Endothelial cell (in vitro differentiated cells): Measurements from ENCODE around the gene AP1M1. TPM values are rescaled to one million over a fixed set of nuclear protein-coding genes. Genes with fewer than 3 reads are reported as not detected.
"Not testable (repeated sequence)": the region's sequence is repeated elsewhere in the genome, so short reads cannot be mapped to it uniquely, and the experiment has no call there.

Source experiments
- DNase-seq: peaks from one replicate; pipeline ENCODE4 v3.0.0; 2021; ENCODE audit warnings: low spot score
- H3K27ac Mint-ChIP-seq: one replicate; pipeline ENCODE4 v1.8.0; 2021; ENCODE audit warnings: mixed read lengths, inconsistent platforms; ENCODE audit not compliant: unreplicated experiment
- H3K27me3 Mint-ChIP-seq: one replicate; pipeline ENCODE4 v1.8.0; 2021; ENCODE audit warnings: mild to moderate bottlenecking, moderate library complexity, mixed read lengths, inconsistent platforms; ENCODE audit not compliant: unreplicated experiment
- H3K36me3 Mint-ChIP-seq: one replicate; pipeline ENCODE4 v1.8.0; 2021; ENCODE audit warnings: mild to moderate bottlenecking, low read depth, mixed read lengths, inconsistent platforms; ENCODE audit not compliant: unreplicated experiment
- H3K4me1 Mint-ChIP-seq: one replicate; pipeline ENCODE4 v1.8.0; 2021; ENCODE audit warnings: mild to moderate bottlenecking, mixed read lengths, inconsistent platforms; ENCODE audit not compliant: unreplicated experiment
- H3K4me3 Mint-ChIP-seq: one replicate; pipeline ENCODE4 v1.8.0; 2021; ENCODE audit warnings: mild to moderate bottlenecking, mixed read lengths, inconsistent platforms; ENCODE audit not compliant: unreplicated experiment
- H3K9me3 Mint-ChIP-seq: one replicate; pipeline ENCODE4 v1.8.0; 2021; ENCODE audit warnings: mixed read lengths, inconsistent platforms; ENCODE audit not compliant: unreplicated experiment
- CTCF ChIP-seq: fragments of 200-600 bp; sonication (generic); IDR thresholded peaks from one replicate; pipeline ENCODE4 v1.5.0; 2021; ENCODE audit warnings: antibody characterized with exemption; ENCODE audit not compliant: unreplicated experiment
- total RNA-seq: library from RNA; stranded (reverse); fragmentation: NEBNext Ultra II Directional; extraction: Animal tissue kit (Norgen Biotek cat#: 25700); gene quantifications from one replicate; pipeline ENCODE4 v1.2.1, GENCODE V29; 2021; ENCODE audit not compliant: unreplicated experiment

Gene AP1M1
- total RNA-seq, 1 donor from 2014 or later, result 76.0 TPM

DNA sequence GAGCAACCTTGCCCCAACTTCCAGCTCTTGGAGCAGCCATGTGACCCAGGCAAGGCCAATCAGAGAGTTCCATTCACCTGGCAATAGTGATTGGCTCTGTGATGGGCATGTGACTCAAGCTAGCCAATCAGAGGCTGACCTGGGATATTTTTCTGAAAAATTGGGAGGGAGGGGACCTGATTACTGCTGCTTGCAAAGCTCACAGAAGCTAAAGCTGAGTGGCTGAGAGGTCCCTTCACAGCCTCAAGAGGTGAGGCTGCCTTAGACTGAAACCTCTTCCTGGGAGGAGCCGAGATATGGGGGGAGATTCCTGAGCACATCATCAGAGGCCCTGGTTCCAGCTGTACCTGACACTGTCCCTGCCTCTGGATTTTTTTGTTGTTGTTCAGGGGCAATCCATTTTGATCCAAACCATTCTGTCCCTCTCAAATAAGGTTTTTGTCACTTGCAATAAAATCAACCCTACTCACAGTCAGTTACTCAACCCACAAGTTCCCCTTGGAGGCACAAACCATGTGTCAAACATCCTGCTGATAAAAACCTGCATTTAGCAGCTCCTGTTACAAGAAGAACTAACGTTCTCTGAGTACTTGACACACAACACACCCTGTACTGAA is 29.1 kb upstream of the AP1M1 start:
- Mint-ChIP-seq H3K4me3 (no peak overlapping the region), H3K4me1 (peaks cover 3% of the 10 kb centered on the region), H3K36me3 (no peaks in the 10 kb centered on the region), H3K9me3 (no peaks in the 10 kb centered on the region), H3K27ac (no peak overlapping the region), H3K27me3 (peaks cover 5% of the 10 kb centered on the region)
- TF ChIP-seq CTCF, result no peak
- DNase-seq, result no peak

DNA sequence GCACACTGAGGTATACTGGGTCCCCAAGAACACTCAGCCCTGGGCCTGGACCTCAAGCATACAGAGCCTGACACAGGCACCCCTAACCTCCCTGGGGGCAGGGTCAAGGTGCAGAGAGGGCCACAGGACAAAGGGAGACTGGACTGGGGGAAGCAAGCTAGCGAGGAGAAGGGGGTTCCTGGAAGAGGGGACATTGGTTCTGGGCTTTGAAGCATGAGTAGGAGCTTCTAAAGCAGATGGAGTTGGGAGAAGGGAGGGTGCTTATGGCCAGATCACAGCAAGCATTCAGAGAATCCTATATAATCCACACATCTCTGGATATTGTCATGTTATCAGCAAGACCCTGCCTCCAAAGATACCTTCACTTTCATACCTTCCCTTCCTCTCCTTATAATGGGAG is 27.6 kb upstream of the AP1M1 start:
- Mint-ChIP-seq H3K27ac (no peak overlapping the region), H3K4me3 (no peak overlapping the region), H3K27me3 (peaks cover 8% of the 10 kb centered on the region), H3K9me3 (no peaks in the 10 kb centered on the region), H3K36me3 (peaks cover 3% of the 10 kb centered on the region), H3K4me1 (peaks cover 3% of the 10 kb centered on the region)
- no peak for DNase-seq
- no peak for TF ChIP-seq CTCF

- H3K4me1 Mint-ChIP-seq, result peaks cover 3% of the 10 kb centered on the region
- peaks cover 9% of the 10 kb centered on the region for H3K27me3 Mint-ChIP-seq
- H3K27ac Mint-ChIP-seq, result no peak overlapping the region
- peaks cover 3% of the 10 kb centered on the region for H3K36me3 Mint-ChIP-seq
- no peak for DNase-seq
- no peaks in the 10 kb centered on the region for H3K9me3 Mint-ChIP-seq
- no peak overlapping the region for H3K4me3 Mint-ChIP-seq
- no peak for TF ChIP-seq CTCF
Observed at GRCh38 chr19:16175954-16176353, 21.8 kb upstream of the AP1M1 start.

DNA sequence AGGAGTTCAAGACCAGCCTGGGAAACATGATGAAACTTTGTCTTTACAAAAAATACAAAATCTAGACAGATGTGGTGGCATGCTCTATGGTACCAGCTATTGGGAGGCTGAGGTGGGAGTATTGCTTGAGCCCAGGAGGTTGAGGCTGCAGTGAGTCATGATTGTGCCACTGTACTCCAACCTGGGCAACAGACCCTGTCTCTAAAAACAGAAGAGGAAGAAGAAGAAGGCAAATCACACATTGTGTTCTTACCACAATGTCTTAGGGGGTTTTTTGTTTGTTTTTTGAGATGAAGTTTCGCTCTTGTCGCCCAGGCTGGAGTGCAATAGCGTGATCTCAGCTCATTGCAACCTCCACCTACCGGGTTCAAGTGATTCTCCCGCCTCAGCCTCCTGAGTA is 18.8 kb upstream of the AP1M1 start:
- not testable (repeated sequence) for H3K9me3 Mint-ChIP-seq, H3K36me3 Mint-ChIP-seq, H3K4me3 Mint-ChIP-seq, H3K4me1 Mint-ChIP-seq, H3K27me3 Mint-ChIP-seq, H3K27ac Mint-ChIP-seq, DNase-seq

- no peak for TF ChIP-seq CTCF
- Mint-ChIP-seq H3K4me3 (no peak overlapping the region), H3K9me3 (no peaks in the 10 kb centered on the region), H3K36me3 (peaks cover 8% of the 10 kb centered on the region), H3K27ac (no peak overlapping the region), H3K27me3 (peaks cover 9% of the 10 kb centered on the region), H3K4me1 (peaks cover 8% of the 10 kb centered on the region)
- no peak for DNase-seq
Observed at GRCh38 chr19:16180611-16181010, 17.1 kb upstream of the AP1M1 start.
